ENCODE data around the gene YPEL5. TPM values are rescaled to one million over a fixed set of nuclear protein-coding genes. Genes with fewer than 3 reads are reported as not detected.

YPEL5 gene
- total and polyA plus RNA-seq, 8 donors = 17.7 to 192 (median 72.0) TPM

GRCh38 chr2:30188292-30188691 is 41.5 kb downstream of the YPEL5 start:
- TF ChIP-seq POLR2AphosphoS5 (IDR thresholded peaks at IDR 0.05) (no peak), EP300 (IDR thresholded peaks at IDR 0.05) (no peak), POLR2A (IDR thresholded peaks at IDR 0.05) (no peak), CTCF (IDR thresholded peaks at IDR 0.05) (no peak)
- no peaks in the 10 kb centered on the region for H3K36me3 ChIP-seq
- H3K4me3 ChIP-seq = no peak overlapping the region
- no peak for DNase-seq
- 70 to 79% (median 79%) methylated on average over 2 of the region's 2 CpGs for WGBS, 5 donors
- H3K4me1 ChIP-seq = no peaks in the 10 kb centered on the region
- H3K9me3 ChIP-seq = no peaks in the 10 kb centered on the region
- no peaks in the 10 kb centered on the region for H3K27me3 ChIP-seq
- intact Hi-C loops (cut with DNase I; ENCODE audit: low total_unique reads) = no loop called here
- H3K27ac ChIP-seq = no peak overlapping the region

GRCh38 chr2:30190637-30191036 is 43.8 kb downstream of the YPEL5 start:
- Histone ChIP-seq H3K27me3 (no peaks in the 10 kb centered on the region), H3K9me3 (no peaks in the 10 kb centered on the region), H3K36me3 (no peaks in the 10 kb centered on the region), H3K4me1 (no peaks in the 10 kb centered on the region), H3K4me3 (no peak overlapping the region), H3K27ac (no peak overlapping the region)
- intact Hi-C loops (cut with DNase I; ENCODE audit: low total_unique reads) = no loop called here
- TF ChIP-seq POLR2A (IDR thresholded peaks at IDR 0.05) = no peak
- no peak for TF ChIP-seq POLR2AphosphoS5 (IDR thresholded peaks at IDR 0.05)
- no peak for TF ChIP-seq CTCF (IDR thresholded peaks at IDR 0.05)
- TF ChIP-seq EP300 (IDR thresholded peaks at IDR 0.05) = no peak
- DNase-seq = peak in 1 of 2 donors; percentile 21
- WGBS, 5 donors = 91 to 96% (median 93%) methylated on average over 13 of the region's 13 CpGs

- H3K4me1 ChIP-seq = no peaks in the 10 kb centered on the region
- 92 to 96% (median 95%) methylated on average over 10 of the region's 10 CpGs for WGBS, 5 donors
Observed at GRCh38 chr2:30191107-30191506, 44.3 kb downstream of the YPEL5 start.

GRCh38 chr2:30191819-30192271 is 45.0 kb downstream of the YPEL5 start:
- no peak overlapping the region for H3K4me3 ChIP-seq
- H3K27ac ChIP-seq = no peak overlapping the region
- peak in 1 of 2 donors; percentile 11 for DNase-seq
- no peaks in the 10 kb centered on the region for H3K4me1 ChIP-seq
- H3K9me3 ChIP-seq = no peaks in the 10 kb centered on the region
- WGBS, 5 donors = 47 to 70% (median 64%) methylated on average over 7 of the region's 7 CpGs
- no peaks in the 10 kb centered on the region for H3K27me3 ChIP-seq
- no peak for TF ChIP-seq POLR2AphosphoS5 (IDR thresholded peaks at IDR 0.05)
- no peak for TF ChIP-seq EP300 (IDR thresholded peaks at IDR 0.05)
- no peak for TF ChIP-seq POLR2A (IDR thresholded peaks at IDR 0.05)
- no peak for TF ChIP-seq CTCF (IDR thresholded peaks at IDR 0.05)
- intact Hi-C loops (cut with DNase I; ENCODE audit: low total_unique reads) = no loop called here
- H3K36me3 ChIP-seq = no peaks in the 10 kb centered on the region

More at GRCh38 chr2:30191107-30191506, 44.3 kb downstream of the YPEL5 start:
- no peaks in the 10 kb centered on the region for H3K36me3 ChIP-seq
- H3K9me3 ChIP-seq = no peaks in the 10 kb centered on the region
- DNase-seq = peak in 1 of 2 donors; percentile 7
- no peak overlapping the region for H3K27ac ChIP-seq
- H3K4me3 ChIP-seq = no peak overlapping the region
- H3K27me3 ChIP-seq = no peaks in the 10 kb centered on the region
- TF ChIP-seq POLR2AphosphoS5 (IDR thresholded peaks at IDR 0.05) = no peak
- intact Hi-C loops (cut with DNase I; ENCODE audit: low total_unique reads) = no loop called here

- WGBS, 5 donors = 83 to 100% (median 86%) methylated on average over 3 to 4 of the region's 4 CpGs
- Histone ChIP-seq H3K36me3 (no peaks in the 10 kb centered on the region), H3K4me1 (no peaks in the 10 kb centered on the region), H3K4me3 (no peak overlapping the region), H3K27me3 (no peaks in the 10 kb centered on the region), H3K9me3 (no peaks in the 10 kb centered on the region), H3K27ac (no peak overlapping the region)
- TF ChIP-seq EP300 (IDR thresholded peaks at IDR 0.05) (no peak), POLR2AphosphoS5 (IDR thresholded peaks at IDR 0.05) (no peak), CTCF (IDR thresholded peaks at IDR 0.05) (no peak), POLR2A (IDR thresholded peaks at IDR 0.05) (no peak)
- intact Hi-C loops (cut with DNase I; ENCODE audit: low total_unique reads) = no loop called here
- DNase-seq = peak in 1 of 2 donors; percentile 1
Observed at GRCh38 chr2:30192314-30192713, 45.5 kb downstream of the YPEL5 start.
